ENCODE data around the gene ADAM12.

ADAM12 gene

GRCh38 chr10:126080291-126080825 lies 307.9 kb downstream of the ADAM12 start:
- Histone ChIP-seq H3F3A (ENCODE audit: low read depth) (no peaks in the 10 kb centered on the region), H3K79me2 (ENCODE audit: insufficient read depth, low read length) (no peaks in the 10 kb centered on the region), H3K4me1 (ENCODE audit: insufficient read depth, low read length, poor library complexity, severe bottlenecking) (no peaks in the 10 kb centered on the region), H3K27me3 (ENCODE audit: insufficient read depth, low read length, poor library complexity, severe bottlenecking) (no peaks in the 10 kb centered on the region), H2AFZ (ENCODE audit: low read length) (no peak overlapping the region), H3K9ac (ENCODE audit: low read depth, low read length, poor library complexity, severe bottlenecking) (no peak overlapping the region), H3K4me3 (ENCODE audit: low read length, poor library complexity, severe bottlenecking) (no peak overlapping the region), H3K36me3 (ENCODE audit: insufficient read depth, low read length) (no peaks in the 10 kb centered on the region), H3K4me2 (ENCODE audit: low read depth, low read length, poor library complexity, severe bottlenecking) (no peak overlapping the region), H4K20me1 (ENCODE audit: insufficient read depth, low read length, poor library complexity, severe bottlenecking) (no peaks in the 10 kb centered on the region), H3K9me3 (ENCODE audit: insufficient read depth, low read depth, low read length) (peaks cover 7% of the 10 kb centered on the region; the same call in 1 of the 2 replicates), H3K9me2 (replicated peaks; ENCODE audit: low read depth, low read length) (no peaks in the 10 kb centered on the region)
- TF ChIP-seq EZH2phosphoT487 (IDR thresholded peaks at IDR 0.05; ENCODE audit: borderline replicate concordance) (no peak), CTCF (conservative IDR thresholded peaks at IDR 0.05; ENCODE audit: low read length) (no peak)

GRCh38 chr10:126075009-126075408 lies 313.3 kb downstream of the ADAM12 start:
- Histone ChIP-seq H3F3A (ENCODE audit: low read depth) (no peaks in the 10 kb centered on the region), H3K9me3 (ENCODE audit: insufficient read depth, low read depth, low read length) (peaks cover 5% of the 10 kb centered on the region; the same call in 1 of the 2 replicates), H2AFZ (ENCODE audit: low read length) (no peak overlapping the region), H3K79me2 (ENCODE audit: insufficient read depth, low read length) (no peaks in the 10 kb centered on the region), H4K20me1 (ENCODE audit: insufficient read depth, low read length, poor library complexity, severe bottlenecking) (no peaks in the 10 kb centered on the region), H3K4me3 (ENCODE audit: low read length, poor library complexity, severe bottlenecking) (no peak overlapping the region), H3K4me1 (ENCODE audit: insufficient read depth, low read length, poor library complexity, severe bottlenecking) (no peaks in the 10 kb centered on the region), H3K27me3 (ENCODE audit: insufficient read depth, low read length, poor library complexity, severe bottlenecking) (no peaks in the 10 kb centered on the region), H3K9ac (ENCODE audit: low read depth, low read length, poor library complexity, severe bottlenecking) (no peak overlapping the region), H3K9me2 (replicated peaks; ENCODE audit: low read depth, low read length) (no peaks in the 10 kb centered on the region), H3K4me2 (ENCODE audit: low read depth, low read length, poor library complexity, severe bottlenecking) (no peak overlapping the region), H3K36me3 (ENCODE audit: insufficient read depth, low read length) (no peaks in the 10 kb centered on the region)
- no peak for TF ChIP-seq CTCF (conservative IDR thresholded peaks at IDR 0.05; ENCODE audit: low read length)
- no peak for TF ChIP-seq EZH2phosphoT487 (IDR thresholded peaks at IDR 0.05; ENCODE audit: borderline replicate concordance)

- Histone ChIP-seq H4K20me1 (ENCODE audit: insufficient read depth, low read length, poor library complexity, severe bottlenecking) (no peaks in the 10 kb centered on the region), H3K9me2 (replicated peaks; ENCODE audit: low read depth, low read length) (no peaks in the 10 kb centered on the region), H3K9me3 (ENCODE audit: insufficient read depth, low read depth, low read length) (peaks cover 5% of the 10 kb centered on the region; the same call in 1 of the 2 replicates), H3K4me1 (ENCODE audit: insufficient read depth, low read length, poor library complexity, severe bottlenecking) (no peaks in the 10 kb centered on the region), H3K4me2 (ENCODE audit: low read depth, low read length, poor library complexity, severe bottlenecking) (no peak overlapping the region), H3K4me3 (ENCODE audit: low read length, poor library complexity, severe bottlenecking) (no peak overlapping the region), H3F3A (ENCODE audit: low read depth) (no peaks in the 10 kb centered on the region), H3K27me3 (ENCODE audit: insufficient read depth, low read length, poor library complexity, severe bottlenecking) (no peaks in the 10 kb centered on the region), H3K79me2 (ENCODE audit: insufficient read depth, low read length) (no peaks in the 10 kb centered on the region), H3K9ac (ENCODE audit: low read depth, low read length, poor library complexity, severe bottlenecking) (no peak overlapping the region), H3K36me3 (ENCODE audit: insufficient read depth, low read length) (no peaks in the 10 kb centered on the region), H2AFZ (ENCODE audit: low read length) (no peak overlapping the region)
- no peak for TF ChIP-seq EZH2phosphoT487 (IDR thresholded peaks at IDR 0.05; ENCODE audit: borderline replicate concordance)
- TF ChIP-seq CTCF (conservative IDR thresholded peaks at IDR 0.05; ENCODE audit: low read length), result no peak
Observed at GRCh38 chr10:126074291-126074690, 314.0 kb downstream of the ADAM12 start.

Measured in Loucy (cell line).